ENCODE measurements around the gene GNB5.

The GNB5 gene

DNA sequence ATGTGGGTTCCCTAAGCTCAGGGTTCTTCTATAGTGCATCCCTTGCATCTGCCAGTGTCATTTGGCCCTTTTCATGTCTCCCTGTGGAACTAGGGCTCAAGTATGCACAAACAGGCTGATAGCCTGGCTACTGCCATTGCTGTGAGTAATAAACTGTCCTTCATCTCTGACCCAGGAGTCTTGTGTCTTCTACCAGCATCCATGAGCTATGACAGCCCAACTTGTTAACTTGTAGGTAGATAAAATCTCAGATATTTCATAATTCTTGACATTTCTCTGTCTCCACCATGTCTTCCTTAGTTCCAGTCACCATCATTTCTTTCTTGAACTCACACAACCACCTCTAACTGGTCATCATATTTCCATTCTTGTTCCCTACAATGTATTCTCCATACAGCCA is 59.1 kb downstream of the GNB5 start:
- Mint-ChIP-seq H3K27me3 (no peaks in the 10 kb centered on the region), H3K27ac (no peak overlapping the region), H3K4me1 (ENCODE audit: low read depth) (peaks cover 16% of the 10 kb centered on the region), H3K4me3 (no peak overlapping the region), H3K9me3 (no peaks in the 10 kb centered on the region), H3K36me3 (ENCODE audit: low read depth) (peaks cover 39% of the 10 kb centered on the region)
- DNase-seq = no peak

DNA sequence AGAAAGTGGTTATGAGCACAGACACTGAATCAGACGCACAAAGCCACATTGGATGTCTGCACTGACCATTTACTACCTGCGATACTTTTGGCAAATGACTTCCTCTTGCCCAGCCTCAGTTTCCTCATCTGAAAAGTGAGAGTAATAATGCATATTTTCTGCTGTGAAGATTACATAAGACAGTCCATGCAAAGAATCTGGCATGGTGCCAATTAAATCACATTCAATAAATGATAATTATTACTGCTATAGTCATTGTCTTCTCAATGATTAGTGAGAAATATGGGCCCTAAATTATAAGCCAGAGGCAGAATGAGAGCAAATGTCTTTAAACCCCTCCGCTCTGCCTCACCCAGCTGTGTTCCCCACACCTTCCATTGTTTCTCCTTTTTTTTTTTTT is 62.6 kb downstream of the GNB5 start:
- Mint-ChIP-seq H3K9me3 (no peaks in the 10 kb centered on the region), H3K27me3 (no peaks in the 10 kb centered on the region), H3K27ac (no peak overlapping the region), H3K4me1 (ENCODE audit: low read depth) (peaks cover 6% of the 10 kb centered on the region), H3K36me3 (ENCODE audit: low read depth) (peaks cover 38% of the 10 kb centered on the region), H3K4me3 (no peak overlapping the region)
- DNase-seq = no peak

DNA sequence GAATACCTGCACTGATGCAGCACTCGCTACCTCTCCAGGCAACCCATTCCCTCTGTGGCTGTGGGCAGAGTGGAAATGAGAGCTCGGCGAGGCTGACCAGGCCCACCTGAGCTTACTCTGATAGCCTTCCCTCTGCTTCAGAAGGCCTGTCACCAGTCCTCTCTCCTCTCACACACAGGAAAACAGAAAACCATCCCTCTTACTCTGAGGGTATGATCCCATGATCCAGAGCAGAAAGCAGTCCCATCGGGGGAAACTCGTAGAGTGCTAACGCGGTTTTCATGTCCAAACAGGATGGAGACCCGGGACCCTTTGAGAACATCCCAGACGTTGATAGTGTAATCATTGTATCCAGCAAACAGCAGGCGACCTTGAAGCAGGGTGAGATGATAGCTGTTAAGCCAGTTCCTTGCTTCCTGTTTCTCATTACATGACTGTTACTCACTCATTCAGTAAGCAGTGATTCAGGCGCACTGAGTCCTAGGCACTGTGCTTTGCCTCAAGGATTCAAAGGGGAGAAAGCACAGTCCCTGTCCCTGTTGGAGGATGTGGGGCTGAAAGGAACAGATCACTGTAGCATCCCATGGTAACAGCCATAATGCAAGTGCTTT is 66.8 kb downstream of the GNB5 start:
- Mint-ChIP-seq H3K27me3 (no peaks in the 10 kb centered on the region), H3K27ac (peak overlapping the region; percentile 11), H3K4me3 (no peak overlapping the region), H3K4me1 (ENCODE audit: low read depth) (peaks cover 6% of the 10 kb centered on the region), H3K36me3 (ENCODE audit: low read depth) (peaks cover 27% of the 10 kb centered on the region), H3K9me3 (no peaks in the 10 kb centered on the region)
- no peak for DNase-seq

DNA sequence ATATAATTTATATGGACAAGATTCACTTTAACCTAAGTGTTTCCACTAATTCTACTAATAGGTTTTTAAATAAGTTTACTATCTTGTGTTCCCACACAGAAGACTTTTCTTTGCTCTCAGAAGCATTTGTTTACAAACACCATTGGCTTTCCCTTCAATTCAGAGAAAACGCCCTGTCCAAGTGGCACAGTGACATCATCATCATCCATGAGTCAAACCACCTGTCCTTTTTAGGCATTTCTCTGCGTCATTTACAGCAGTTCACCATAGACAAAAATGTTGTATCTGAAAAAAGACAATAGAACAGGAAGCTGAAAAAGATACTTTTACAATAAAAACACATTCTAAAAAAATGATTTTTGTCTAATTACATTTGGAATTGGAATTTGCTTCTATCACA is 69.3 kb downstream of the GNB5 start:
- DNase-seq = no peak
- H3K9me3 Mint-ChIP-seq = no peaks in the 10 kb centered on the region
- H3K4me1 Mint-ChIP-seq (ENCODE audit: low read depth) = peaks cover 8% of the 10 kb centered on the region
- H3K27me3 Mint-ChIP-seq = no peaks in the 10 kb centered on the region
- no peak overlapping the region for H3K27ac Mint-ChIP-seq
- peaks cover 18% of the 10 kb centered on the region for H3K36me3 Mint-ChIP-seq (ENCODE audit: low read depth)
- H3K4me3 Mint-ChIP-seq = no peak overlapping the region

DNA sequence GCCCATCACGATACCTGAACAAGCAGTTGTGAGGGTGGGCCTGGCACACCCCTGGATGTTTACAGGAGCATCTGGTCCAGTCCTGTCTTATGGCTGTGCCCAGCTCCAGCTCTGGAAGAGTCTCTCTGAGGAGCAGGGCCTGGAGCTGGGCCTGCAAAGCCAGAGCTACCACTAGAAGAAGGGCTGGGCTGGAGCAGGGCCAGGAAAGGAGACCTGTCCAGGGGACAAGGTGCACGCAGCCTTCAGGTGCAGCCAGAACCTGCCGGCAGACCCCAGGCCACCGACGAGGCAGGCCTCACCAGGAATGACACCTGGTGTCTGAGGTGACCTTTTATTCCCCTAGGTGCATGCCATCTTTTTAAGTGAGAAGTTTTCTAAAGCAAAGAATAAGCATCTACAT is 70.2 kb downstream of the GNB5 start:
- H3K27ac Mint-ChIP-seq = no peak overlapping the region
- H3K4me3 Mint-ChIP-seq = no peak overlapping the region
- DNase-seq = no peak
- no peaks in the 10 kb centered on the region for H3K9me3 Mint-ChIP-seq
- peaks cover 14% of the 10 kb centered on the region for H3K4me1 Mint-ChIP-seq (ENCODE audit: low read depth)
- H3K27me3 Mint-ChIP-seq = no peaks in the 10 kb centered on the region
- H3K36me3 Mint-ChIP-seq (ENCODE audit: low read depth) = peaks cover 15% of the 10 kb centered on the region

DNA sequence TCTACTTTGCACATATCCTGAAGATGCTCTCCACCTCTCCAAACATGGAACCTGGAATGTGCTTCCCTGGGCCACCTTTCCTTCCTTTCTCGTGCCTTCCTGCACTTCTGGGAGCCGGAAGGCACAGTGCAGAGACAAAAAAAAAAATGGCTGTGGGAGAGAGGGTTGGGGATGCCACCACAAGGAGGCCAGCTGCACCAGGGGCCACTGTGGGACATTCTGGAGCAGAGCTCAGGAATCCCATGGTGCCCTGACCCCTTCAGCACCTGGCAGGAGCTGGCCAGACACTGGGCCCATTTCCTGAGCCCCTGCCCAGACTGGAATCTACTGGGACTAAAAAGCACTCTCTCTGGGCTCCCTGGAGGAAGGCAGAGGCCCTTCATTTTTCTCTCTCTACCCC is 70.7 kb downstream of the GNB5 start:
- Mint-ChIP-seq H3K4me1 (ENCODE audit: low read depth) (peaks cover 18% of the 10 kb centered on the region), H3K27ac (no peak overlapping the region), H3K9me3 (no peaks in the 10 kb centered on the region), H3K27me3 (no peaks in the 10 kb centered on the region), H3K36me3 (ENCODE audit: low read depth) (peaks cover 11% of the 10 kb centered on the region), H3K4me3 (no peak overlapping the region)
- DNase-seq = no peak

DNA sequence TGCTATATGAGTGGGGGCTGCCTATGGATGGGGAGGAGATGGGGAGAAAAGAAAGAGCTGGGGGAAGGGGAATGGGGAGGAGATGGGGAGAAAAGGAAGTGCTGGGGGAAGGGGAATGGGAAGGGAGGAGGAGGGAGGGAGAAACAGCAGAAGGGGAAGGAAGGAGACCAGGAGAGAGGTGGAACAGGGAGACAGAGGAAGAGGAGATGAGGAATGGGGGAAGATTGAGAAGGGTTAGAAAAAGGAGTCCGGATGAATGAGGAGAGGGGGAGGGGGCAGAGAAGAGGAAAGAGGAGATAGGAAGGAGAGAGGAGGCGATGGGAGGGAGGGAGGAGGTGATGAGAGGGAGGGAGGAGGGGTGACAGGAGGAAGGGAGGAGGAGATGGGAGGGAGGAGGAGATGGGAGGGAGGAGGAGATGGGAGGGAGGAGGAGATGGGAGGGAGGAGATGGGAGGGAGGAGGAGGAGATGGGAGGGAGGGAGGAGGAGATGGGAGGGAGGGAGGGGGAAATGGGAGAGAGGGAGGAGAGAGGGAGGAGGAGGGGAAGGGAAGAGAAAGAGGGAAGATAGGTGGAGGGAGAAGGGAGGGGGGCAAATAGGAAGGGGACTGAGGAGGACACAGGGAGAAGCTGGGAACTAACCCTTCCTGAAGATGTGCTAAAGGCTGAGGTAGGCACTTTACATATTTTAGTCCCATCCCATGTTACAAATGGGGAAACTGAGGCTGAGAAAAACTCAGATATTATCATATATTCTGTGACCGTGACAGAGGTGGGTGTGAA is 72.0 kb downstream of the GNB5 start:
- no peaks in the 10 kb centered on the region for H3K27me3 Mint-ChIP-seq
- peaks cover 11% of the 10 kb centered on the region for H3K4me1 Mint-ChIP-seq (ENCODE audit: low read depth)
- H3K36me3 Mint-ChIP-seq (ENCODE audit: low read depth) = peaks cover 11% of the 10 kb centered on the region
- H3K4me3 Mint-ChIP-seq = no peak overlapping the region
- no peak for DNase-seq
- no peak overlapping the region for H3K27ac Mint-ChIP-seq
- H3K9me3 Mint-ChIP-seq = no peaks in the 10 kb centered on the region

DNA sequence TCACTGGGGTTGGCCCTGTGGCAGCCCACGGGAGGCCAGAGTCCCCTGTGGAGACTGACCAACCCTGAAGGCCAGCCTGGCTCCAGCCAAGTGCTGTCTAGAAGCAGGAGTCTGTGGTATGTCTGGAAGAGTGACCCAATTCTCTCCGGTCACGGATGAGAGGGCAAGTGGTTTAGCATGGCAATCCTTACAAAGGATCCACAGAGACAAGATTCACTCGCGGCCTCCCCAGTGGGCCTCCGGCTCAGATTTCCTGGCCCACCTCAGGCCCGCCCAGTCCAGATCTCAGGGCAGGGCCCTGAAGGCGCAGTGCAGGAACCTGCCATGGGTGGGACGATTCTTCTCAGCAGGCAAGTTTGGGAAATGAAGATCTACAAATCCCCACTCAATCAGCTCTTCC is 73.6 kb downstream of the GNB5 start:
- Mint-ChIP-seq H3K36me3 (ENCODE audit: low read depth) (peaks cover 7% of the 10 kb centered on the region), H3K4me3 (no peak overlapping the region), H3K27ac (no peak overlapping the region), H3K9me3 (no peaks in the 10 kb centered on the region), H3K4me1 (ENCODE audit: low read depth) (peaks cover 11% of the 10 kb centered on the region), H3K27me3 (peaks cover 7% of the 10 kb centered on the region)
- DNase-seq = no peak

DNA sequence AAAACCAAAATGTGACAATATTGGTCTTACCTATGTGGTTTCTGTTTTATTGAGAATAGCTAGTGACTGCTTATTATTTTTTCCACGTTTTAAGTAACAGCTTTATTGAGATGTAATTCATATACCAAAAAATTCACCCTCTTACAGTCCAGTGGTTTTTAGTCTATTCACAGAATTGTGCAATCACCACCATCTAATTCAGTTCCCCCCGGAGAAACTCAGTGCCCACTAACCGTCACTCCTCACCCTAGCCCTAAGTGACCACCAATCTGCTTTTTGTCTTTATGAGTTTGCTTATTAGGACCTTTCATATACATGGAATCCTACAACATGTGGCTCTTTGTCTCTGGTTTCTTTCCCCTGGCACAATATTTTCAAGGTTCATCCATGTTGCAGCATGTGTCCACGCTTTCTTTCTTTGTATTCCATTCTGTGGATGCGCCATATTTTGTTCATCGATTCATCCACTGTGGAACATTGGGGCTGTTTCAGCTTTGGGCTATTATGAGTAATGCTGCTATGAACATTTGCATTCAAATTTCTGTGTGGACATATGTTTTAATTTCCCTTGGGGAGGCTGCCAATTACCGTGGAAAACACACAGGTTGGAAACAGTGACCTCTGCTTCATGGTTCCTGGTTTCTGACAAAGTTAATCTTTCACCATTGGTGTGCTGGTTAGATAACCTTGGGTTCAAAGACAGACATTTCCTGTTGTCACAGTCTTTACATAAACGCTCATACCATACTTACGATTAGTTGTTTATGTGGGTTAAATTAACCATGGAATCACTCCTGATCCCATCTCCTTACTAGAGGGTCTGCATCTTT is 75.4 kb downstream of the GNB5 start:
- Mint-ChIP-seq H3K9me3 (no peaks in the 10 kb centered on the region), H3K4me1 (ENCODE audit: low read depth) (peaks cover 14% of the 10 kb centered on the region), H3K27ac (no peak overlapping the region), H3K36me3 (ENCODE audit: low read depth) (no peaks in the 10 kb centered on the region), H3K27me3 (peaks cover 18% of the 10 kb centered on the region), H3K4me3 (no peak overlapping the region)
- no peak for DNase-seq

DNA sequence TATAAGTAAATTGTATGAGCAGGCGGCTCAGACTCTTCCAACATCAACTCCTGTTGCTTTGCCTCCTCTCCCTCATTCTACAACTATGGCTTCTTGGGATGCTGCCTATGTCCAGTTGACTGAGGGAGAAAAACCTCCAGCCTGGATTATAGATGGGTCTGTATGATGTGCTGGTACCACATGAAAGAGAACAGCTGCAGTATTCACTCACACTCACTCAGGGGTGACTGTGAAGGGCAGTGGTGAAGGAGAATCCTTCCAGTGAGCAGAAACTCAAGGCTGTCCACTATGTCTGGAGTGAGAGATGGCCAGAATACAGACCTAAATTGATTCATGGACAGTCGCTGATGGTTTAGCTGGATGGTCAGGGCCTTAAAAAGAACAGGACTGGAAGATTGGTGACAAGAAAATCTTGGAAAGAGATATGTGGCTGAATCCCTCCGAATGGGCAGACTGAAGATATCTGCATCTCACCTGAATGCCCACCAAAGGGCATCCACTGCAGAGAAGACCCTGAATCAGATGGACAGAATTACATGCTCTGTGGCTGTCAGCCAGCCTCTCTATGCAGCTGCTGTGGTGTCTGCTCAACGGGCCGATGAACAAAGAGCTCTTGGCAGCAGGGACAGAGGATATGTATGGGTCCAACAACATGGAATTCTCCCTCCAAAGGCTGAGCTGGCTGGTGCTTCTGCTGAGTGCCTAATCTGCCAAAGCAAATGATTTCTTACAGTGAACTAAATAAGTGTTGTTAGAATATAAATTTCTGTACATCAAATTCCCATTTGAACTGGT is 76.7 kb downstream of the GNB5 start:
- peaks cover 32% of the 10 kb centered on the region for H3K27me3 Mint-ChIP-seq
- H3K4me3 Mint-ChIP-seq = no peak overlapping the region
- no peaks in the 10 kb centered on the region for H3K36me3 Mint-ChIP-seq (ENCODE audit: low read depth)
- no peaks in the 10 kb centered on the region for H3K9me3 Mint-ChIP-seq
- DNase-seq = no peak
- no peak overlapping the region for H3K27ac Mint-ChIP-seq
- H3K4me1 Mint-ChIP-seq (ENCODE audit: low read depth) = peaks cover 14% of the 10 kb centered on the region

DNA sequence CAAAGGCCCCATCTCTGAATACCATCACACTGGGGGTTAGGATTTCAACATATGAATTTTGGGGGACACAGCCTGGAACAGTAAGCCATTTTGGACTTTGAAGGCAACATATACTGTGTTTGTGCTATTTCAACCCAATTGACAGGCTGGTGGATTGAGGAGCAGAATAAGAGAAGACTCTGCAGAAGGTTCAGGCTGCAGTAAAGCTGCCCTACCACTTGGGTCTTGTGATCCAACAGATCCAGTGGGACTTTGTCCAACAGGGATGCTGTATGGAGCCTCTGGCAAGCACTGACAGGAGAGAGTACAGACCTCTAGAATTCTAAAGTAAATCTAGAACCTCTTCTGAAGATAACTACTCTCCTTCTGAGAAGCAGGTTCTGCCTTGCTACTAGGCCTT is 77.5 kb downstream of the GNB5 start:
- Mint-ChIP-seq H3K4me3 (no peak overlapping the region), H3K27me3 (peaks cover 36% of the 10 kb centered on the region), H3K9me3 (no peaks in the 10 kb centered on the region), H3K27ac (no peak overlapping the region), H3K4me1 (ENCODE audit: low read depth) (peaks cover 14% of the 10 kb centered on the region), H3K36me3 (ENCODE audit: low read depth) (no peaks in the 10 kb centered on the region)
- DNase-seq = no peak

DNA sequence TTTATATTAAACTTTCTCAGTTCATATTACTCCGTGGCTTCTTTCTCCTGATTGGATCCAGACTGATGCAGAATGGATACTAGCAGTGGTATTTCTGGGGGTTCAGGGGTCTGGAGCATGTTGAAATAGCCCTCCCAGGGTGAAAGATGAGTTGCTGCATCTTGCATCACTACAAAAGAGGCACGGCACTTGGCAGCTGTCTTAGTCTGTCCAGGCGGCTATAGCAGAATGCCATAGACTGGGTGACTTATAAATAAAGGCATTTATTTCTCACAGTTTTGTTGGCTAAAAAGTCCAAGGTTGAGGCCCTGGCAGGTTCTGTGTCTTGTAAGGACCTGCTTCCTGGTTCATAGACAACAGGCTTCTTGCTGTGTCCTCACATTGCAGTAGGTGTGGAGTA is 78.0 kb downstream of the GNB5 start:
- no peaks in the 10 kb centered on the region for H3K36me3 Mint-ChIP-seq (ENCODE audit: low read depth)
- no peaks in the 10 kb centered on the region for H3K9me3 Mint-ChIP-seq
- H3K4me3 Mint-ChIP-seq = no peak overlapping the region
- DNase-seq = no peak
- no peak overlapping the region for H3K27ac Mint-ChIP-seq
- peaks cover 41% of the 10 kb centered on the region for H3K27me3 Mint-ChIP-seq
- H3K4me1 Mint-ChIP-seq (ENCODE audit: low read depth) = peaks cover 14% of the 10 kb centered on the region

DNA sequence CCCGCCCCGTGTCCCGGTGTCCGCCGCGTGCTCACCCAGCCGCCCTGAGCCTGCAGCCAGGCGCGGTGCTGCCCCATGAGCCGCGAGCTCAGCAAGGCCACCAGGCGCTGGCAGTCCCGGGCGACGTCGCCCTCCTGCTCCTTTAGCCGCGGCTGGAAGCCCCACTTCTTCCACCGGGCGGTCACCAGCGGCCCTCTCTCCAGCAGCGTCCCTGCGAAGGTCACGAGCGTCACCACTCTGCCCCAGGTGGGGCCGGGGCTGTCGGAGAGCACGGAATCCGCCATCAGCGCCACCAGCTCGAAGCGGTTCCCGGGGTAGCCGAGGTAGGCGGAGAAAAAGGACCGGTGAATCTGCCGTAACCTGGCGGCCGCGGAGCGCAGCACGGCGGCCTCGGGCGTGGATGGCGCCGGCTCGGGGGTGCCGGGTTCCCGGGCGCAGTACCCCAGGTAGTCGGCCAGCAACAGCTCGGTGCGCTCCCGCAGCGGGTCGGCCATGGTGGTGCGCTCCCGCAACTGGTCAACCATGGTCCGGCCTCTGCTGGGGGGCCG is 78.9 kb downstream of the GNB5 start:
- Mint-ChIP-seq H3K4me1 (ENCODE audit: low read depth) (peaks cover 13% of the 10 kb centered on the region), H3K36me3 (ENCODE audit: low read depth) (no peaks in the 10 kb centered on the region), H3K9me3 (no peaks in the 10 kb centered on the region), H3K27ac (no peak overlapping the region), H3K4me3 (peak overlapping the region; percentile 72), H3K27me3 (peaks cover 44% of the 10 kb centered on the region)
- DNase-seq = peak; percentile 71

DNA sequence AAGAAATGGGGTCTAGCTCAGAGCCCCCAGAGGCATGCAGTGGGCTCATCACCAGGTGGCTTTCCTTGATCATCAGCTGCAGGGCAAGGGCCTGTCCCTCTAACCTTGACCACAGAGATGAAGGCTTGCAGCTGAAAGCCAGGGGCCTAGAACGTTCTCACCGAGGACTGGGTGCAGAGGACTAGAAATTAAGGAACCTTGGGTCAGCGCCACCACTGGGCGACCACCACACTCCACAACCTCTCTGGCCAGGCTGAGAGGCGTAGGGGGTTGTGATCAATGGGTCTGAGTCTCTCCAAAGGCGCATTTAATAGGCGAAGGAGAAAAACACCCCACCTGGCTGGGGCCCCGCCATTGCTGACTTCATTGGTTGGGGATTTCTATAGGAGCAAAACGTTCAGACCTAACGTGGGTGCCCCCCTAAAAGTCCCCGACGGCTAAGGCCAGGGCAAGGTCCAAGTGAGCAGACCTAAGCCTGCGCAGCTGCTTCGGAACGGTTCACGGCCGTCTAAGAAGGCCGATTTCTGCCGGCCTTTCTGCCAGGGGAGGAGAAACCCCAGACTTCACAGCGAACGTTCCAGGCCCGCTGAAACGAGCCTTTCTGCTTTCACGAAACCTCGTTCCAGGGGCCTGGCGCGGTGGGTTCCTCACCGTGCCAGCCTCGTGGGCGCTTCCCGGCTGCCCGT is 79.5 kb downstream of the GNB5 start:
- Mint-ChIP-seq H3K4me3 (peak overlapping the region; percentile 72), H3K27me3 (peaks cover 44% of the 10 kb centered on the region), H3K27ac (no peak overlapping the region), H3K36me3 (ENCODE audit: low read depth) (no peaks in the 10 kb centered on the region), H3K4me1 (ENCODE audit: low read depth) (peaks cover 11% of the 10 kb centered on the region), H3K9me3 (no peaks in the 10 kb centered on the region)
- DNase-seq = no peak

Measured in activated T-cell treated with anti-CD3 and anti-CD28 coated beads, Interleukin-2, amount 50 U/mL, for 24 hours (primary cell).